GOT3 (cell line): Measurements from ENCODE around the gene MSX1.

Experiments used
- DNase-seq: peaks from one replicate; lab custom pipeline; 2025; ENCODE audit warnings: mixed read lengths; lab: John Stamatoyannopoulos, UW

The MSX1 gene

DNA sequence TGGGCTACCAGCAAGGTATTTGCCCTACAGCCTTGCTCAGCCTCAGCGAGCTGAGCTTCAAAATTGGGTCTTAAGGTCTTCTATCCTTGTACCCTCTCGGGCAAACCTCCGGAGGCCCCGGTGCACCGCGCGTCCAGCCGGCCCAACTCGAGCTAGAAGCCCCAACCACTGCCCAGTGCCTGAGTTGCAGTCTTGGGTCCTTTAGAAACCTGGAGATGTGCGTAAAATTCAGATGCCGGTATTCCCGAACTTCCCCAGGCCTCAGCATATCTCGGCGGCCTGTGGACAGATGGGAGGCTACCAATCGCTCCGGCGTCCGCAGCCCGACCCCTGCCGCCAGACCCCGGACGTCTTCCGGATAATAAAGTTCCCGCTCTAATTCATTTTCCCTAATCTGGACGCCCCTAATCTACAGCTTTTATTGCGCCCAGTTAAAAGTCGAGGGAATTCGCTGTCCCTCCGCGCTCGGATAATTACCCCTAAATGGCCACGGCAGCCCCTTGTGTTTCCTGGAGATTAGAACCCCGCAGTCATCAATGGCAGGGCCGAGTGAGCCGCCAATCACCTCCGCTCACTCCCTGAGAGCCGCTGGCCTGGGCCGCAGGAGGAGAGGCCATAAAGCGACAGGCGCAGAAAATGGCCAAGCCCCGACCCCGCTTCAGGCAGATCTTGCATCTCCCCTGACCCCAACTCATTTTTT lies 1.5 kb upstream of the MSX1 start:
- no peak for DNase-seq

DNA sequence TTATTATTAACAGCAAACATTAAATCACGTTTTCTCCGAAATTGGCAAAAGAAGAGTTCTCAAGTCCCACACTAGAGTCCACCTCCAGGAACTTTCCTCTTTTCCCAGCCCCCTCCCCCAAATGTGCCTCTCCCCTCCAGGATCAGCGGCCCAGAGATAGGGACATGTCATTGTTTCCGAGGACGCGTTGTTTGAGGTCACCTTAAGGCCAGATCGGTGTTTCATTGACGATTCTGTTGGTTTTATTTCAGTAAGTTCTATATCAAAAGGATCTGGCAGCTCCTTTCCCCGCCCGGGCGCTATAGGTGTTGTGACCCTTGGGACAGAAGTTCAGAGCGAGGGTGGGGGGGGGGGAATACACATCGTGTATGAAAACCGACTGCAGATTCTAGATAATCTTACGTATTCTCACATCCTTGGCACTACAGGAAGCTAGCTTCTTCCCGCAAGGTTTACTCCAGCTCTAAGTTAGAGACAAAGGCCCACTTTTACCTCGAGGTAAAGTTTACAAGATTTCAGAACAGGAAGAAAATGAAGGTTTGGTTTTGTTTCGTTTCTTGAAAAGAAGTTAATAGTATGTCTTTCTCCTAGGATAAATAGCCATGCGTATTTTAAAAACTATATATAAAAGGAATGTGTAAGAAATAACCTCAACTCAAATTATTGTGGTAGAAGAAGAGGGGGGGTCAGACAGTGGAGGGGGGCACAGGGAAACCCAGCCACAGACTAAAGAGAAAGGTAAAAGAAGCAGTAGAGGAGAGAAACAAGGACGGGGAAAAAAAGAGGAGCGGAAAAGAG lies 739 bp upstream of the MSX1 start:
- DNase-seq: no peak

DNA sequence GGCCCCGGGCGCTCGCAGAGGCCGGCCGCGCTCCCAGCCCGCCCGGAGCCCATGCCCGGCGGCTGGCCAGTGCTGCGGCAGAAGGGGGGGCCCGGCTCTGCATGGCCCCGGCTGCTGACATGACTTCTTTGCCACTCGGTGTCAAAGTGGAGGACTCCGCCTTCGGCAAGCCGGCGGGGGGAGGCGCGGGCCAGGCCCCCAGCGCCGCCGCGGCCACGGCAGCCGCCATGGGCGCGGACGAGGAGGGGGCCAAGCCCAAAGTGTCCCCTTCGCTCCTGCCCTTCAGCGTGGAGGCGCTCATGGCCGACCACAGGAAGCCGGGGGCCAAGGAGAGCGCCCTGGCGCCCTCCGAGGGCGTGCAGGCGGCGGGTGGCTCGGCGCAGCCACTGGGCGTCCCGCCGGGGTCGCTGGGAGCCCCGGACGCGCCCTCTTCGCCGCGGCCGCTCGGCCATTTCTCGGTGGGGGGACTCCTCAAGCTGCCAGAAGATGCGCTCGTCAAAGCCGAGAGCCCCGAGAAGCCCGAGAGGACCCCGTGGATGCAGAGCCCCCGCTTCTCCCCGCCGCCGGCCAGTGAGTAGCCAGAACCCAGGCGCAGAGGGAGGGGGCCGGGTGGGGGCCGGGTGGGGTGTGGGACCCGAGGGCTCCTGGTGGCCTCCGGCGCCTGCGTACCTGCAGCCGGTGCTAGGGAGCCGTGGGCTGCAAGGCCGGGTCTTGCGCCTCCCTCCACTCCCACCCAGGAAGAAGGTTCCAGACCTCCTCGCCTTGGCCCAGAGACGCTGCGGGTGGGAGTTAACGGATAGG lies 534 bp downstream of the MSX1 start:
- DNase-seq: no peak

DNA sequence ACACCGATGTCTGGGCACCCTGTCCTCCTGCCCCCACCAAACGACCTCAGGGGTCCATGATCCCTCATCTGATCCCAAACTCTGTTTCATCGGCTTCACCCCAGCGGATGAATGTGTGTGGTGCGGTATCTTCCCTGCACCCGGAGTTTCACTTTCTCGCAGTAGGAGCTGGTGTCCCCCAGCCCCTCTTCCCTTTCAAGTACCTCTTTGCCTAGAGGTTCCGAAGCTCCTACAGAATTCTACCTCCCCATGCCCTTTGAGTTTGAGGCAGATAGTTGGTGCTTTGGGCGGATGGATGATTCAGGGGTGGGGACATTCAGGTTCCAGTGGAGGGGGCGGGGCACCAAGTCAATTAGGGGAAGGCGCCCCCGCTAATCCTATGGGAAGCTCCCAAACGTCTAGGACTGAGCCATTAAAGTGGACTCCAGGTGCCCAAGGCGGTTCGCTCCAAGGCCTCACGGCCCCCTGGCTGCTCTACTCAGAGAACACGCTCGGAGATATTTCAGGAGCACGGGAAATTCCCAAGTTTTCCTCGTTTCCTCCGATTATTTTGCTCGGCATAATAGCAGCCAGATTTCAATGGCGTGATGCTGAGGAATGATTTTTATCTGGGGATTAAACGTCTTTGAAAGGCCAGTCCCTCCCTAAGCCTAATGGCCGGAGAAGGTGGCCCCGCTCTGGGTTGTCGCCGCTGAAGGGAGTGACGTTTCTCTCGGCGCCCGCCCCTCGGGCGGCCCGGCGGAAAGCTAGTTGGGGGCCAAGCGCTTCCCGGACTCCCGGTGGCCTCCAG lies 1.3 kb downstream of the MSX1 start:
- DNase-seq: no peak

DNA sequence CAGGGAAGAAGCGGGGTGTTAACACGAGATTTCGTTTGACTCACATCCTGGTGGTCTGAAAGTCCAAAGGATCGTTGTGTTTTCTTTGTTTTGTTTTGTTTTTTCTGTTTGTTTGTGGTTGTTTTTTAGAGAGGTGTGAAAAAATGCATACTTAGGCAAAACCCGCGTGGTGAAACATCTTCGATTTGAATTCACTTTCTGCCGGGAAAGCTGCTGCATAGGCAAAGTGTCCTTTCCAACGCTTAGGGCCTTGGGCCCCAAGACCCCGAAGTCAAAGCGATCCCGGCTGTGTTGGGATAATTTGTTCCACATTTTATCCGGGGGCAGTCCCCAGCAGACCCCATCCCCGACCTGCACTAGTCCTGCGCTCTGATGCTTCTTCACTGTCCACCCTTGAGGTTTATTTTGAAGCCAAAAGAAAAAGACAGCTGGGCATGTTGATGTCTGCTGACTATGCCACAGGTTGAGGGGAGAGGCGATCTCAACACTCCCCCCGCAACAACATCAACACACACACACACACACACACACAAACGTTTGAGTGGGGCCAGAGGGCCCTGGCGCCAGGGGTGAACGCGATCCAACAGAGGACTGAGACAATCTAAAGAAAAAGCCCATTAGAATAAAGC lies 2.0 kb downstream of the MSX1 start:
- DNase-seq: no peak

DNA sequence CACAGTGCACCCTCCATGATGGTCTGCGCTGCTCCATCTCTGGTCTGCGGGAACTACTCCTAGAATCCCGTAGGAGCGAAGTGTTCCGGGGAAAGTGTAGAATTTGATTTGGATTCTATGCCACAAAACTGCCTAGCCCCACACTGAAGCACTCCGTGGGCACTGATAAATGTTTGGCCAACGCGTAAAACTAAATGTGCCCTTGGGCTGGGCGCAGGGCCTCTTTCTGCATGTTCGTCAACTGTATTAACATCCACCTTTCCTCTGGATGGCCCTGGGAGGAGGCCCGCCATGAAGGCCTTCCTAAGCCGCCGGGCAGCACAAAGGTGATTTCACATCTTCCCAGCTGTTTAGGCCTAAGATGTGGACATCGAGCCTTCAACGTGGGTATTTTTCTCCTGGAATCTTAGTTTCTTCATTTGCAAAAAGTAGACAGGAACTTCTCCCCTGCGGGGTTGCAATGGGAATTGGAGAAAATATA lies 2.6 kb downstream of the MSX1 start:
- DNase-seq: no peak

DNA sequence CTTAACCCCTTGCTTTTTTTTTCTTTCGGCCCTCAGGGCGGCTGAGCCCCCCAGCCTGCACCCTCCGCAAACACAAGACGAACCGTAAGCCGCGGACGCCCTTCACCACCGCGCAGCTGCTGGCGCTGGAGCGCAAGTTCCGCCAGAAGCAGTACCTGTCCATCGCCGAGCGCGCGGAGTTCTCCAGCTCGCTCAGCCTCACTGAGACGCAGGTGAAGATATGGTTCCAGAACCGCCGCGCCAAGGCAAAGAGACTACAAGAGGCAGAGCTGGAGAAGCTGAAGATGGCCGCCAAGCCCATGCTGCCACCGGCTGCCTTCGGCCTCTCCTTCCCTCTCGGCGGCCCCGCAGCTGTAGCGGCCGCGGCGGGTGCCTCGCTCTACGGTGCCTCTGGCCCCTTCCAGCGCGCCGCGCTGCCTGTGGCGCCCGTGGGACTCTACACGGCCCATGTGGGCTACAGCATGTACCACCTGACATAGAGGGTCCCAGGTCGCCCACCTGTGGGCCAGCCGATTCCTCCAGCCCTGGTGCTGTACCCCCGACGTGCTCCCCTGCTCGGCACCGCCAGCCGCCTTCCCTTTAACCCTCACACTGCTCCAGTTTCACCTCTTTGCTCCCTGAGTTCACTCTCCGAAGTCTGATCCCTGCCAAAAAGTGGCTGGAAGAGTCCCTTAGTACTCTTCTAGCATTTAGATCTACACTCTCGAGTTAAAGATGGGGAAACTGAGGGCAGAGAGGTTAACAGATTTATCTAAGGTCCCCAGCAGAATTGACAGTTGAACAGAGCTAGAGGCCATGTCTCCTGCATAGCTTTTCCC lies 3.4 kb downstream of the MSX1 start:
- no peak for DNase-seq

DNA sequence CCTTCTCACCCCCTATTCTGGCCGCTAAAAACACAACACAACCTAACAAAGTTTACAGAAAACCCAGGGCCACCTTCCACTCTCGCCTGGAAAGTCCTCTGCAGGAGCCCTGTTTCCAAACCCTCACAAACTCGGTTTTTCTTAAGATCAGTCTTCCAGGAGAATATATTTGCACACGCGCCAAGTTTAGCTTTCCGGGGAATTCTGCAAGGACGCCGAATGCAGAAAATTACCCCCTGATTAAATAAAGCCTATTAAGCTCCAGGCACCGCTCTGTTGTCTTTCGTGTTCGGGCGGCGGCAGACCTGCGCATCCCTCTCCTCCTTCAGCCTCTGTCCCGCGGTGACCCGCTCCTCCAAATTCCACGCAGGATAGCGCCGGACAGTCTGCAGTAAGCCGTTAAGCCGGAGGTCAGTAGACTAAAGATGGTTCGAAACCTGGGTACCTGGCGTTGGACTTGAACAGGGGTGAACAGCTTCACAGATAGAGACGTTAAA lies 5.0 kb downstream of the MSX1 start:
- no peak for DNase-seq

DNA sequence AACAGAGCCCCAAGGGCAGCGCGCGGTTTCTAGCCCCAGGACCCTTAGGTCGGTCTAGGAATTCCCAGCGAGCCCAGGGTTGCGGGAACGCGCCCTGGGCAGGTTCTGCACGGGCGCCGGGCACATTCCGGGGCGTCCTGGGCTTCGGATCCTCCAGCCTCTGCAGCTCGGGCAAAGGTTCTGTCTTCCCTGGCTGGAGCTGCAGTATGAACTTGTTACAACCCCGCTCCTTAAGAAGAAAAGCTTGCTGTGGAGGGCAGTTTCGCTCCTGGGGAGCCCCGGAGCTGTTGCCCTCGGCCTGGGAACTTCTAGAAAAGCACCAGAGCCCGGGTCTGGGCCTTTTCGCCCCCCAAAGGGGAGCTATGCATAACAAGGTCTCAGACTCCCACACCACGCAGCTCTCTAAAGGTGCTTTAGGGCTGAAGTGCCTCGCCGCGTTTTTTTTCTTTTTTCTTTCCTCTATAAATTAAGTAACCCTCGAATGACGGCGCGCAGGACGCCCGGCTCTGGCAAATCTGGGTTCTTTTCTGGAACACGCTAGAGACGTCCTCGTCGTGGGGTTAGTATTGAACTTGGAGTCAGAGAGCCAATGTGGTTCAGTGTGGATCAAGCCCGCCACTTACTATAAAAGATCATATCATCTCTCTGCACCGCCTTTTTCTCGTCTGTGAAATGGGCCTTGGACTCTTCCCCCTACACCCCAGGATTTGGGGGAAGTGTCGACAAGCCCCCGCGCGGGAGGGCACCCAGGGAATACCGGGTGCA lies 5.7 kb downstream of the MSX1 start:
- DNase-seq: no peak

DNA sequence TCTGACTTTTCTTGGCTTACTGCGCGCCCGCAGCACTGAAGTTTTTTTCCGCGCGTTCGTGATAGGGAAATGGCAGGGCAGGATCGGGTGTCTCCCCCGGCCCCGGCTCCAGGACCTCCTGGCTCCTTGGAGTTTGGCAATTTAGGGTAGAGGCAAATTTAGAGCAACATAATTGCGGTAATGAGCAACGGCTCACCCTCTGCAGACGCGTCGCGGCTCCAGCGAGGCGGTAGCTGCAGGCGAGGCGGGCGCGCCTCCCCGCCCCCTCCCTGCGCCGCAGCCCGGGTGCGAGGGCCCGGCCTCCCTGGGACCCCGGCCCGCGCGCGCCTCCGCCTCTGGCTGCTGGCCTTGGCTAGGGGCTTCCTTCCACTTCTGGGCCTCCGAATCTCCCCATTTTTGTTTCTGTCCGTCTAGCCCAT lies 6.2 kb downstream of the MSX1 start:
- DNase-seq: no peak

DNA sequence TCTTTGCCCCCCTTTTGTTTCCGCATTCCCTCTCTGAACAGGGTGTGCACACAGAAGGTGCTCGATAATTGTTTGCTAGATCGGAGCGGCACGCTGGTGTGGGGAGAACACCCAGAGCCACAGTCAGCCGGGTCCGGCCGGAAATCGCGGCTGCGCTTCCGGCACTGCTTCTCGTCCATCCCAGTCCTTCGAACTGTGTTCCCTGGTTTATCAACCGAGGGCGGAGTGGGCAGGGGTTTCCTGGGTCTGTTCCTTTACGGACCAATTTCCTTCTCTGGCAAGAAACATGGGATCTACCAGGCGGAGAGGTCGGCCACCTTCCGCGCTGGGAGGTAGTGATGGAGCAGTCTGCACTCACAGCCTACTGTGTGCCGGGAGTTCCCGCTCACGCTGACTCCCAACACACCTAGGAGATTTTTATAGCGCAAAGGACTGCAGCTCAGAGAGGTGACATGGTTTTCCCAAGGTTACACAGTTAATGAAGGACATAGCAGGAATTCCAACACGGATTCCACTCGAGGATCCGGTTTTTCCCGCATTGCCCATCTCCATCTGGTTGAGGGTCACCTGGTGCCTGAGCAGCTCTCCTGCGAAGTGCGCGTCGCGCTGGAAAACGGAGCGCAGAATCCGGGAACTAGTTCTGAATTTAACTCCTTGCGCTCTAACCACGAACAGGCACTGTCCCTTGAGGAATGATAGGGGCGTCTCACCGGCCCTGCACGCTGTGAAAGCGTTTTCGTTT lies 6.8 kb downstream of the MSX1 start:
- no peak for DNase-seq

DNA sequence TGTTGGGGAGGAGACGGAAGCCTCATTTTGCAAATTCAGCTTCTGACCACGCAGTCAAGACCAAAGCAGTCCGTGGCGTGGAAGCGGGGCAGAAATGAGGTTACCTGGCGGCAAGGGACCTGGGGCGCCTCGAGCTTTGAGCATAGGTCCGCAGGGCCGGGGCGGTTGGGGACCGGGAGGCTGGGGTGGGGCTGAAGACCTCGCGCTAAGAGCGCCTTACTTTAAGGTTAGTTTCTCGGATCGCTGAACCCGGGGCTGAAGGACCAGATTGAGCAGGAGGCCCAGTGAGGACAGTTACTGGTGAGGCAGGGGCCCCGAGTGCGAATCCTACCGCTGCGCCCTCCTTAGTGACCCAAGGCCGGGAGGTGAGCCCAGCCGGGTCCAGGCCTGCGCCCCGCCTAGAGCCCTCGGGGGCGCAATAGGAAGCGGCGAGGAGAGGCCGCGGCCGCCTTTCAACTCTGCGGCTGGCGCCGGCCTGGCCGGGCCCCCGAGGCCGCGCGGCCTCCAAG lies 7.5 kb downstream of the MSX1 start:
- no peak for DNase-seq

DNA sequence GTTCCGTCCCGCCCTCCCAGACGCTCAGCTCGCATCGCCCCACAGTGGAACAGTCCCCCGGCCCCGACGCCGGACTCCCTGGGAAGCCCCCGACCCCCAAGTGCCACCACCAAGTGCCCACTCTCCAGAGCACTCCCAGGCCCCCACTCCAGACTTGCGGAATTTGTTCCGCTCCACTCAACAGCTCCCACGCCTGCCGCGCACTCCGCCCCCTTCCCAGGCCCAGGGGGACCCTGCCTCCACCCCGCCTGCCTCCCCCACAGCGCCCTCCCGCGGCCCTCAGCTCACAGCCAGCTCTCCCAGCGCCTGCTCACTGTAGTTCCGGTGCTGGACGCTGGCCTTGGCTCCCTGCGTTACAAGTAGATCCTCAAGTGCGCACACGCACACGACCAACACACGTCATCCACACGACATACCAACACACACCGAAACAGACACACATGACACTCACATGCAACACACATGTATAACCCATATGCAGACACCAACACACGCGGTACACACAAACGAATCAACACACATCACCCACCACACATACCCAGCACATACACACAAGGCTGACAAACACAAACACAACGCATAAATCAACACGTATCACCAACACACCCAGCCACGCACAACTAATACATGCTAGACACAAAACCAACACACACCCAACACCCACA lies 8.0 kb downstream of the MSX1 start:
- DNase-seq: no peak

DNA sequence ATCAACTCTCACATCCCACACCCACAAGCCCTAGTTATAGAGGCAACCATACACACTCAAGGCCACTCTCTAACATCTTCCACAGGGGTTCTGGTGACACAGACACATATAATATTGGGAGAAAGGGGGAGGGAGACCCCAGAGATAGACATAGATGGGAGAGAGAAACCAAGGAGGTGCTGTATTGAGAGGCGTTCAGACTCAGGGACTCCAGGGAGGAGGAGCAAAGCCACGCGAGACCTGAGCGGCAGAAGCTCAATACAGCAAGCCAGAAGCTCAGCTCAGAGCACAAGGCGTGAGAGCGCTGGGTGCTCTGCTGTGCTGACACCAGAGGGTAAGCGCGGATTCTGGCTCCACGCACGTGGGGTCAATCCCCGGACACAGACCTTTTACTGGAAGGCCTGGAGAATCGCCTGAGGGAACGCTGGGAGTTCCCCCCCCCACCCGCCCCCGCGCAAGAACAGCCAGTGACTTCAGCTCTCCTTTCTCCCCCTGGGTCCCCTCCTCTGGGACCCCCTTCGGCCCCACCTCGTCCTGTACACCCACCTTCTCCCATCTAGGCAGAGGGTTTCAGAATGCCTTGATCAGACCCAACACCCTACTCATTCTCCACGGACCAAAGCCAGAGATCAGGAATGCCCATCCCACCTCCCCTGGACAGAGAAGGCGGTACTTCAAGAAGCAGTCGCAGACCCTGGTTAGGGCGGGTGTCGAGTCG lies 8.7 kb downstream of the MSX1 start:
- DNase-seq: no peak

DNA sequence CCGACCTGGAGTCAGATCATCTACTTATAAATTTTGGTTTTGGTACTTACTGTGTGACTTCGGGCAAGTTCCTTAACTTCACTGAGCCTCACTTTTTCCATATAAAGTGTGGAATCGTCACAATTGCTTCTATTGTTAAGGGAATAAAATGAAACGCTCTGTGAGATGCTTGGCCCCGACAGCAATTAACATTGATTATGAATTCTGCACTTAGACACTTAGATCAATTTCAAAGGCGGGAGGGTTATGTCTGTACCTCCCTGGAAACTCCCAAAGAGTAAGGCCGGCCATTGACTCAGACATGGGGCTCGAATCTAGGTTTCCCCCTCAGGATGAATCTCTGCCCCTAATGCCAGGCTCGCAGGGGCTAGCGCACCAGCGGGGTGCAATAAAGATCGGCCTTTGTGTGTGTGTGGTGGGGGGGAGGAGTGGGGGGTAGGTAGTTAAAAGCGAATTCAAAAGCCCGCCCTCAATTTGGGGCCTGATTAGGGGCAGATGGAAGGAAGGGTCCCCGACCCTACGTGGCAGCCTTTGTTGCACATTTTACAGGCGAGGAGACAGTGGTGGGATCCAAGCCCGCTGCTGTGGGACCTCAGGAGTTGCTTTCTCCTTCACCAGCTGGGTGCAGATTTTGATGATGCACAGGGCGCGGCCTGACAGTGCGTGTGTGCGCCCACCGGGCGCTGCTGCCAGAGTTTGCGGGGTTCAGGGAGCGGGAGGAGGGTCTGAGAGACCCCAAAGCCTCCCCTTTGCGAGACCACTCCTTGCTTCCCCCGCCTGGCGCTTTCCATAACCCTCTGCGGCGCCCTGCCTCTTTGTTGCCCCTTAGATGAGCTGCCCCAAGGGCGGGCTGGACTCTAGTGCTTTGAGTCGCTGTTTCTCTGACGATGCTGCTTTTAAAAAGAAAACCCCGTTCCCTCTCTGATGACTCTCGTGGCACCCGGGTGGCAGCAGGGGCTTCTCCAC lies 9.6 kb downstream of the MSX1 start:
- DNase-seq: no peak
